ENCODE data around the gene ZNF662. TPM values are rescaled to one million over a fixed set of nuclear protein-coding genes. Genes with fewer than 3 reads are reported as not detected.
A peak's percentile ranks its signal among the peaks of the same experiment; 100 is the strongest.

The ZNF662 gene
- total and polyA plus RNA-seq, 2 of the 13 experiments (the other 11 are each of a cell fraction or from before 2014, with no cell fraction given) = not detected

- TF ChIP-seq RBAK (CRISPR knock-in tag; IDR thresholded peaks at IDR 0.05) (no peak), ZNF776 (CRISPR knock-in tag; IDR thresholded peaks at IDR 0.05) (peak; percentile 8; the same call in 1 of the 2 replicates), DNMT1 (CRISPR knock-in tag; IDR thresholded peaks at IDR 0.05) (0 out of 2 replicates have a peak, but pooled peaks have one; percentile 37), ZNF335 (CRISPR knock-in tag; IDR thresholded peaks at IDR 0.05) (no peak), HNF1B (CRISPR knock-in tag; IDR thresholded peaks at IDR 0.05) (no peak), POLR2A (IDR thresholded peaks at IDR 0.05; ENCODE audit: insufficient read depth in 1 of 2, low read depth in 2 of 2, low read length in 2 of 2) (no peak), MNT (IDR thresholded peaks at IDR 0.05) (no peak), ZNF367 (CRISPR knock-in tag; IDR thresholded peaks at IDR 0.05; ENCODE audit: borderline replicate concordance) (no peak), ZBTB7A (CRISPR knock-in tag; IDR thresholded peaks at IDR 0.05) (no peak), FOXM1 (CRISPR knock-in tag; IDR thresholded peaks at IDR 0.05) (no peak), ZBTB8A (CRISPR knock-in tag; IDR thresholded peaks at IDR 0.05; ENCODE audit: borderline replicate concordance, low read depth) (no peak), ZNF784 (CRISPR knock-in tag; IDR thresholded peaks at IDR 0.05; ENCODE audit: borderline replicate concordance) (peak; percentile 62; the same call in 1 of the 2 replicates), KLF9 (CRISPR knock-in tag; IDR thresholded peaks at IDR 0.05; ENCODE audit: low read depth) (no peak), SMAD1 (CRISPR knock-in tag; IDR thresholded peaks at IDR 0.05; ENCODE audit: borderline replicate concordance, low read depth) (no peak; the same call in 1 of the 2 replicates), ZNF614 (CRISPR knock-in tag; IDR thresholded peaks at IDR 0.05; ENCODE audit: borderline replicate concordance) (no peak; the same call in 1 of the 2 replicates), RFX5 (IDR thresholded peaks at IDR 0.05; ENCODE audit: low read depth, low read length) (no peak), ZNF720 (CRISPR knock-in tag; IDR thresholded peaks at IDR 0.05) (no peak), MYPOP (CRISPR knock-in tag; IDR thresholded peaks at IDR 0.05) (no peak), ZNF589 (CRISPR knock-in tag; conservative IDR thresholded peaks at IDR 0.05) (no peak), SIX1 (CRISPR knock-in tag; IDR thresholded peaks at IDR 0.05; ENCODE audit: borderline replicate concordance) (no peak), ZNF790 (CRISPR knock-in tag; IDR thresholded peaks at IDR 0.05; ENCODE audit: borderline replicate concordance) (no peak), ZC3H13 (CRISPR knock-in tag; IDR thresholded peaks at IDR 0.05) (no peak), ZNF143 (CRISPR knock-in tag; IDR thresholded peaks at IDR 0.05) (no peak), ZNF556 (CRISPR knock-in tag; IDR thresholded peaks at IDR 0.05; ENCODE audit: borderline replicate concordance) (no peak), ZNF674 (CRISPR knock-in tag; IDR thresholded peaks at IDR 0.05; ENCODE audit: low read depth) (no peak), ZNF205 (CRISPR knock-in tag; IDR thresholded peaks at IDR 0.05) (peak; percentile 98), HHEX (CRISPR knock-in tag; IDR thresholded peaks at IDR 0.05) (no peak), ZFAT (CRISPR knock-in tag; conservative IDR thresholded peaks at IDR 0.05) (no peak)
These were observed 25.1 kb upstream of the ZNF662 start (continued) for GRCh38 chr3:42880601-42881451.
